ENCODE data around the gene ARHGEF38.
A peak's percentile ranks its signal among the peaks of the same experiment; 100 is the strongest.
"Not testable (repeated sequence)": the region's sequence is repeated elsewhere in the genome, so short reads cannot be mapped to it uniquely, and the experiment has no call there.

ARHGEF38 gene

DNA sequence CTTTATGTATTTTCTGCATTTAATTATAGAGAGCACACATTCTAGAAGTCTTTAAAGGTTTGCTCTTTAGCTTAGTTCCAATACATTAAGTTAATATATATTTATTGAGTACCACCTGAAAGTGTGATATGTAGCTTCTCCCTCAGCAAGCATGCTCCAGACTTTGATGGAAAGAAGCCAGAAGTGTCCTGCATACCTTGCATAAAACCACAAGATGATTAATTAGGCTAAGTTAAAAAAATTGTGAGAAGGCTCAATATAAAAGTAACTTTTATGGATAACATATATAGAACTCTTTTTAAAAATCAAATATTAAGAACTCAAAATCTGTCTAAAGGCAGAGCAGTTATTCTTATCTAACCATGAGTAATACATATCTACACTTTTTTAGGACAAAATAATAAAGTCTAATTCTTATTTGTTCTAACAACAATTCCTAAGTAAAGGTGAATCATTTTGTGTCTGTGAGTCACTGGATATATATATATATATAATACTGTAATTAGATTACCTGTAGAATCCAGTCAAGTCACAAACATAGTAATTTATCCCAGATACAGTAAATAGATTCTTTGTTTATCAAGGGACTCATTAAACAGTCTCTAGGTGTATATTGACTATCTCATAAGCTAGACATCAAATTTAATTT, 104.8 kb downstream of the ARHGEF38 start:
- DNase-seq (ENCODE audit: low spot score): no peak

DNA sequence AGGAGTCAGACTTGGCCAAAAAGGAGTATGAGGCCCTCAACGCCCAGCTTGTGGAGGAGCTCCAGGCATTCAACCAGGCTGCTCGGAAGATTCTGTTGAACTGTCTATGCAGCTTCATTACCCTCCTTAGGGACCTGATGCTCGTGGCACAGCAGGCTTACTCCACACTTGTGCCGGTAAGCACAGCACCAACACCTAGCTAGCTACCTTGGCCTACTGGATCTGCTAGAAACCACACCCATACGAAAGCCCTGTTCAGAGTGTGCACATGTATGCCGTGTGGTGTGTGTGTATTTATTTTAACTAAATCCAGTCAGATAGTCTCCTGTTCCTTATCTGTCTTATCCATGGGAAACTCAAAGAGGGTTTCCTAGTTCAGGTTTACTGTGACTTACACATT, 106.8 kb downstream of the ARHGEF38 start:
- DNase-seq (ENCODE audit: low spot score): no peak

DNA sequence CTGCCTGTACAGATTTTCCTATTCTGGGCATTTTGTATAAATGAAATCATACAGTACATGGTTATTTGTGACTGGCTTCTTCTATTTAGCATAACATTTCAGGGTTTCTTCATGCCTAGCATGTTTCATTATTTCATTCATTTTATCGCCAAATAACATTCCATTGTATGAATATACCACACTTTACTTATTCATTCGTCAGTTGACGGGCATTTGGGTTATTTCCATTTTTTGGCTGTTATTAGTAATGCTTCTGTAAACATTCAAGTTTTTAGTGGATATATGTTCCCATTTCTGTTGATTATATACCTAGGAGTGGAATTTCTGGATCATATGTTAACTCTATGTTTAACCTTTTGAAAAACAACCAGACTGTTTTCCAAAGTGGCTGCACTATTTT, 108.6 kb downstream of the ARHGEF38 start:
- no peak for DNase-seq (ENCODE audit: low spot score)

DNA sequence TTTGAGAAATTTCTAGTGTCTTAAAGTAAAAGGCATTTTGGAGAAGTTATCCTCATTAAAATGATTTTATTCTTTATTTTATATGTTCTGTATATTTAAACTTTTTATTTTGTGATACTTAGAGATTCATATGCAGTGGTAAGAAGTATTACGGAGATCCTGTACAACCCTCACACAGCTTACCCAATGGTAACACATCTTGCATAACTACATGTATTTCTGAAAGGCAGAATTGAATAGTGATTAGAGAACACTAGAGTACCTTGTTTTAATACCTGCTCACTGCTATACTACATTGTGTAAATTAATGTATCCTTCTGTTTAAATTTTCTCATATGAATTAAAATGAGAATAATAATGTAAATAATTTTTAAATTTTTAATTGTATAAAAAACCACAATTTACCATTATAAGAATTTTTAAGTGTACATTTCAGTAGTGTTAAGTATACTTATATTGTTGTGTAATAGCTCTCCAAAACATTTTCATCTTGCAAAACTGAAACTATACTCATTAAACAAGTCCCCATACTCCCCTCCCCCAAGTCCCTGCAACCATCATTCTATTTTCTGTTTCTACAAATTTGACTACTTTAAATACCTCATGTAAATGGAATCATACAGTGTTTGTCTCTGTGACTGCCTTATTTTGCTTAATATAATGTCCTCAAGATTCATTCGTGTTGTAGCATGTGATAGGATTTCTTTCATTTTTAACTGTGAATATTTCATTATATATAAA, 110.7 kb downstream of the ARHGEF38 start:
- DNase-seq (ENCODE audit: low spot score): no peak

DNA sequence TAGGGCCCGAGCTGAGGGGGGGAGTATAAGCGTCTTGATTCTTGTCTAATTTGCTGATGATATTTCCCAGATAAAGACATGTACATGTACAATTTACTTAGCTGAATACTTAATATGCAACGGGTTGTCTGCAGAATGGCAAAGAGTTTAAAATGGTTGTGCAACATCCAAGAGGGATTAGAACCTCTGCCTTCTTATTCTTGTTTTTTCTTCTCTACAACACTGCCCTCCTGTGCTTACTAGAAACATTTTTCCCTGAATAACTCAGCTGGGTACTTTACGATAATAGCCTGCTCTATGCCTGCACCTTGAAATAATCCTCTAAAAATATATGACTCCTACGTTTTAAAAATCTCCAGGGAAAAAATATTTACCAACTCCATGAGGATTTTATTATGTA, 114.3 kb downstream of the ARHGEF38 start:
- DNase-seq (ENCODE audit: low spot score): peak; percentile 16

DNA sequence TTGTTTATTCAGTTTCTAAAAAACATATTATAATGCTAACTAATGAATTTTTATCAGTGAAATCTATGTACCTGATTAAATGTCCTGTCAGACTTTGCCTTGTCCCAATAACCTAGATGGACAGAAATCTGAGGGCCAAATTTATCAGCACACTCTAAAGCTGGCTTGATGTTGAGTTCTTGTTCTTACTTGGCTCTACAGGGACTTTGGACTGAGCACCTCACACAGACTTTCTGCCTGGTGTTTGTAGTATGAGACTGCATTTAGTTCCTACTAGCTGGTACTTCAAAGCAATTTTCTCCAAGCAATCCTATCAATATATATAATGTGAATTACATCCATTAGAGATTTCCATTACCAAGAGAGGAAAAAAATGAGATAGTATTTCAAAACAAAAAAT, 118.3 kb downstream of the ARHGEF38 start:
- no peak for DNase-seq (ENCODE audit: low spot score)

DNA sequence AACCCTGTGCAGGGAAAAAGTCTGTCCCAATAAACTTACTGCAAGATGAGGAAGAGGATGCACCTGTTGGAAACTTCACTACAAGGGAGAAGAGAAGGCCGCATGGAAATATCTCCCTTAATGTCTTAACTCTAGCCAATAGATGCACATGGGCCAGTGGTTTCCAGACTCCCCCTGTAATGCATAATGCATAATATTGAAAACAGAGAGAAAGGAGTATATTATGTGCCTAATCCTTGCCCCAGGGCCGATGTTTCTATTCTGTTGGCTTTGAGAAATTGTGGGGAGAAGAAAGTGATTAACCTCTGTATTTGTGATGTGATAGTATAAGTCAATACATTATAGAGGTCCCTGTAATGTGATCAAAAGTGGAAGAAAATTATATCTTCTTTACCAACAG, 118.9 kb downstream of the ARHGEF38 start:
- DNase-seq (ENCODE audit: low spot score): no peak

DNA sequence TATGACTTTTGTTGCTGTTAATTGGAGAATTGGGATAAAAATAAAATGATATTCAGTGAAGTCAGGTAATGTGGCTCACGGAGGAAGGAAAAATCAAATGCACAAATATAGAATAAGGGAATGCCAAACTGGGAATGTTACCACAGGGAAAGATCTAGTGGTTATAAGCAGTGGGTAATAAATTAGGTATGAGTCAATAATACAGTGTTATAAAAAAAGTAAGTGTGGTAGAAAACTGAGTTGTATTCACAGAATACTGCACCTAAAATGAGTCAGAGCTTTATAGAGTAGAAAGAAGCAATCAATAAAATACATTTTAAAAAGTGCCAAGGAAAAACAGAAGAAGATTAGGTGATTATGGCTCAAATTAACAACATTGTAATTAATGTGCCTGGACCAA, 121.6 kb downstream of the ARHGEF38 start:
- no peak for DNase-seq (ENCODE audit: low spot score)

DNA sequence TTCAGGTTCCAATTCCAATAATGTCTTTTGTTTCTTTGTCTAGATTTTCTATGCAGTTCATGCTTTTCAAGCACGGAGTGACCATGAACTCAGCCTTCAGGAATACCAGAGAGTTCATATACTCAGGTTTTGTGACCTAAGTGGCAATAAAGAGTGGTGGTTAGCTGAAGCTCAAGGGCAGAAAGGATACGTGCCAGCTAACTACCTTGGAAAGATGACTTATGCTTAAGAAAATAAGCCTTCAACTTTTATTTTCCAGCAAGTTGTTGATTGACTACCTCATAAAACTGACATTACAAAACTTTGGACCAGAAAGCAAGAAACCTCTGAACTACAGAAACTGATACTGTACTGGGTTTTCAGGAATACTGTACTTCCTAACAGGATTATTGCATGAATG, 125.3 kb downstream of the ARHGEF38 start:
- DNase-seq (ENCODE audit: low spot score): no peak

DNA sequence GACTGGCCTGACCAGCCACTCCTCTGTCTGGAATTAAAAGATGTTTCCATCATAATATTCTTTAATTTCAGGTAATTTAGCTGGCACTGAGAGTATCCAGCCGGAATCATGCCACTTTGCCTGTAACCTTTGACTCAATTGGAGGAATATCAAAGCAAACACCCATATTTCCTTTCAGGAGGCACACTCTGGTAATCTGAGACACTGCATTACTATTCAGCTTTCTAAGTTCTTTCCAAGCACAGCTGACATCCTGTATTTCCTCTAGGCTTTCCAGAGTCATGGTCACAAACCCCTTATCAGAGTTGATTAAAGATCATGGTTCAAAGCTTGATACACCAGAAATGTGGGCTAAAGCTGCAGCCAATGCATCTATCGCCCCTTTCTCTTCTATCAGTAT, 126.8 kb downstream of the ARHGEF38 start:
- DNase-seq (ENCODE audit: low spot score): no peak

DNA sequence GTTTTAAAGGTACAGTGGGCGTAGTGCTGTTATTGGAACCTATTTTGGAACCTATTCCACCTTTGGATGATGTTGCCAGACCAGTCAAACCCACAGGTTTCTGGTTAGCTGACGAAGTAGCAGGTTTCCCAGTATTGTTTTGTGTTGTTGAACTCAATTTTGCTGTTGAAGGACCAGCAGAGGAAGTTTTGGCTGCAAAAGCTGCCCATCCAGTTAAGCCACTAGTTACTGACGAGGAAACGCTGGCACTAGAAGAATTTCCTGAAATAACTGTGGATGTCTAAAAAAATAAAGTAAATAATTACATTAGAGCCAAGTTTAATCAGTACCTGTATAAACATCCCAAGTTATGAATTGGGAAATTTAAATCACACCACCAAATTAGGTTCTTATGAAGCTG, 130.6 kb downstream of the ARHGEF38 start:
- no peak for DNase-seq (ENCODE audit: low spot score)

DNA sequence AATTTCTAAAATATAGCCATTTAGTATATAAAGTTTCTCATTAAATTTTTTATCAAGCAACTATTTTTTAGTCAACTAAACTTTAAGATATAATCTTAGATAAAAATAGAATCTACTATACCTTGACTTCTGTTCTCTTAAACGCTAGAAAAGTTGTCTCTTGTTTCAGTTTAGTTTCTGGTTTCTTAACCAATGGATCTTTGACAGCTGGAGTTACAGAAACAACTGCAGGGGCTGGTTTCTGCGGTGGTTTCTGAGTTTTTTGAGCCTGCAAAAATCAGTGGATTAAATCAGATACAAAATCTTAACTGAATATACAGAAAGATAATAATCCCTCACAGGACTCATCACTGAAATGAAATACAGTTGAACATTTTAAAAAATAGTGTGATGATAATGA, 134.2 kb downstream of the ARHGEF38 start:
- no peak for DNase-seq (ENCODE audit: low spot score)

DNA sequence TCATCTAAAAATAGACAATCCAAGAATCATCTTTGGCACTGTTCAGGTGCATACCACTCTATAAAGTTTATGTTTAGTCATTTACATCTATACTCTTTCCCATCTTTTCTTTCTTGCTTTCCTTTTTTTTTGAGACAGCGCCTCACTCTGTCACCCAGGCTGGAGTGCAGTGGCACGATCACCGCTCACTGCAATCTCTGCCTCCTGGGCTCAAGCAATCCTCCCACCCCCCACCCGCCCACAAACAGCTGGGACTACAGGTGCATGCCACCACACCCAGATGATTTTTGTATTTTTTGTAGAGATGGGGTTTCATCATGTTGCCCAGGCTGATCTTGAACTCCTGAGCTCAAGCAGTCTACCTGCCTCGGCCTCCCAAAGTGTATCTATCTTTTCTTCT, 142.4 kb downstream of the ARHGEF38 start:
- not testable (repeated sequence) for DNase-seq (ENCODE audit: low spot score)

DNA sequence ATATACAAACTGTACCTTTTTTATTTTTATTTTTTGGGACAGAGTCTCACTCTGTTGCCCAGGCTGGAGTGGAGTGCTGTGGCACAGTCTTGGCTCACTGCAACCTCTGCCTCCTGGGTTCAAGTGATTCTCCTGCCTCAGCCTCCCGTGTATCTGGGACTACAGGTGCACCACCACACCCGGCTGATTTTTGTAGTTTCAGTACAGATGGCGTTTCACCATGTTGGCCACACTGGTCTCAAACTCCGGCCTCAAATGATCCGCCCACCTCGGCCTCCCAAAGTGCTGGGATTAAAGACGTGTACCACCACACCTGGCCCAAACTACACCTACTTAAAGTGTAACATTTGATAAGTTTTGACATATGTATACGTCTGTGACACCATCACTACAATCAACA, 143.4 kb downstream of the ARHGEF38 start:
- DNase-seq (ENCODE audit: low spot score): not testable (repeated sequence)

DNA sequence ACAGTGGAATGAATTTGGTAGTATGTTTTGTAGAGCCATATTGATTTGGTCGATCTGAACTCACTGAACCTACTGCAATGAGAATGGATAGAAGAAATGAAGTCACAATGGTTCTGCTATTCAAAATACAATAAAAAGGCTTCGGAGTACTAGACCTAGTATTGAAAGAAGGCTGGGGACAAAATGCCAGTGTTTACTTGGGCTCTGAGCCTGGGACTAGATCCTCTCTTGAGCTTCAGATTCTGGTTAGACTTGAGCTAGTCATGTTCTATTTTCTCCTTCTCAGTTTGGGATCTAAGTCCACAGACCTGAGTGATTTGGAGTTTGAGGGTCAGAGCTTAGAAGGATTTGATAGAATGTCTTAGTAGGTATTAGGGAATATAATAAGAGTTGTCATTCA, 146.2 kb downstream of the ARHGEF38 start:
- no peak for DNase-seq (ENCODE audit: low spot score)

DNA sequence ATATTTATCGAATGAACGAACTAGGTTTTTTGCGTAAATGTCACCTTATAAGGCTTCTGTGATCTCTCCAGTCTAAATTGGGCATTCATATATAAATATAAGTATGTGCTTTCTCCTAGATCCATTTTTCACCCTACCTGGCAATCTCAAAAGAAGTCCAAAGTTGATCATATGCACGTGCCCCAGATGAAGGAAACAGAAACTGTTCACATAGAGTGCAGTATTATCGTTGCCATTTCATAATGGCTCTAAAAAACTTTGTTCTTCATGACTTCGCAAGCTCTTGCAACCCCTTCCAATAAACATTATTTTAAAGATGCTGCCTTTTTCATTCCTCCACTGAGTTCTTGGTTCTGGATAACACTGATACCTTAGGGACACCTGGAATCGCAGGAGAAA, 155.4 kb downstream of the ARHGEF38 start:
- no peak for DNase-seq (ENCODE audit: low spot score)

DNA sequence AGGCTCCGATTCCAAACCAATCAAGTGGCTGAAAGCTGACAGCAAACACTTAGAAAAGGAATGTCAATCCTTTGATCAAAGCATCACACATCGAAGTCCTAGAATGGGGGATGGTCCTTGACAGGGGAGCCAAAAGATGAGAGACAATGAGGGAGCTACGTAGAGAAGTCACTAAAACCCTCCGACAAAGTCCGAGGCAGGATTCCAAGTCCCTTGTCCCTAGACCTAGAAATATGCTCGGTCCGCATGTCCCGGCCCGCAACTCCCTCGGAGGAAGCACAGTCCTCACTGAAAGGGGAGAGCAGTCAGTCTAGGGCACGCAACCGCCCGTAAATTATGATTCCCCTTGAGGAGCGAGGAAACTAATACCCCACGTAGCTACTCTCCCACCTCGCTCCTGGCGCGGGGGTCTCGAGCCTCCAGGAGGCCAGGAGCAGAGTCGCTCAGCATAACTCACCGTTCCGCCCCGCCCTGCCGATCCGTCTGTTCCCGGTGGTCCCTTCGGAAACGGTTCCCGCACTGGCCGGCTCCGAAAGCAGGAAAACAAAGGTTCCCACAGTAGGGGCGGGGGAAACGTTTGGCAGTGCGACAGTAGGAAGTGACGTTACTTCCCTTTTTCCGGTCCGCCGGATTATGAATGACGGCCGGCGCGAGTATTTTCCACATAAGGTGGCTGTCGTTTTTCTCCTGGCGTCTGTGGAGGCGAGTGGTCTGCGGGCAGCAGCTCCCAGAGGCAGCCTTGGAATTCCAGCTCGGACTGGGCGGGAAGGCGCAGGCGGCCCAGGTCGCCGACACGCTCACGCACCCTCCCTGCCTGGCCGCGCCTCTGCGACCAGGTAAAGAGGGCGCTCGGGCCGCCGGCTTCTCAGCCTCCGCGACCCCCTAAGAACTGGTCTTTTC, 156.0 kb downstream of the ARHGEF38 start, which contains the start of the genes GSTCD and INTS12:
TSS of gene GSTCD (plus strand) at position 604 of the 900 bp plus-strand sequence. CDS start 8,830 bp downstream, outside the sequence.
TSS of gene INTS12 (minus strand) at position 509 of the 900 bp plus-strand sequence. CDS start 8,684 bp downstream, outside the sequence.
- DNase-seq (ENCODE audit: low spot score): peak; percentile 95

DNA sequence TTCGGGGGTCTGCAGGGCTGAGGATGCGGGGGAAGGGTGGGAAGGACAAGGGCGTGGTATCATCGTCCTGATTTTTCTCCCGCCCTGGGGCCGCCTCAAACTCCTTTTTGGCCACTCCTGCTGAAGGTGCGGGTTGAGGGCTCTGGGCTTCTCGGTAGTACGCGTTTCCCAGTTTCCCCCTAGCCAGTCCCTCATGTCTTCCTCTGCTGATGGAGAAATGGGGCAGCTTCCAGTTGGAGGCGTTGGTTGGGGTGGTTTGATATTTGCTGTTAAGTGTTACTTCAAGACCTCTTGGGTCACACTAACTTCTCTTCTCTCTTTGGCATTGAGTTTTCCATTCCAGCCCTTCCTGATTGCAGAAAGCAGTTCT, 156.6 kb downstream of the ARHGEF38 start:
- DNase-seq (ENCODE audit: low spot score): no peak

DNA sequence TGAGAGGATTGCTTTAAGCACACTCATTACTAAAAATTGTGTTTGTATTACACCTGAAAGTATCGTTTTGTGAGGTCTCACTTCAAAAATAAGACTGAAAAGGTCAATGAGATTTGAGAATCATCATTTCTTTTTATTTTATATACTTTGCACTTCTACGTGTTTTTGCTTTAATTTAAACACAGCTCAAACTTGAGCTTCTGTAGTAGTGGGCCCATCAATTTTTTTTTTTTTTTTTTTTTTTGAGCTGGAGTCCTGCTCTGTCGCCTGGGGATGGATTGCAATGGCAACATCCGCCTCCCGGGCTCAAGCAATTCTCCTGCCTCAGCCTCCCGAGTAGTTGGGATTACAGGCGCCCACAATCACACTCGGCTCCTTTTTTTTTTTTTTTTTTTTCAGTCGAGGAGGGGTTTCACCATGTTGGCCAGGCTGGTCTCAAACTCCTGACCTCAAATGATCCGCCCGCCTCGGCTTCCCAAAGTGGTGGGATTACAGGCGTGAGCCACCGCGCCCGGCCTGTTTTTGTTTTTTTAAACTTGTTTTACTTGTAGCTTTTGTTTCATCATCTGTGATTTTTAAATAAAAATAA, 157.7 kb downstream of the ARHGEF38 start:
- DNase-seq (ENCODE audit: low spot score): no peak

DNA sequence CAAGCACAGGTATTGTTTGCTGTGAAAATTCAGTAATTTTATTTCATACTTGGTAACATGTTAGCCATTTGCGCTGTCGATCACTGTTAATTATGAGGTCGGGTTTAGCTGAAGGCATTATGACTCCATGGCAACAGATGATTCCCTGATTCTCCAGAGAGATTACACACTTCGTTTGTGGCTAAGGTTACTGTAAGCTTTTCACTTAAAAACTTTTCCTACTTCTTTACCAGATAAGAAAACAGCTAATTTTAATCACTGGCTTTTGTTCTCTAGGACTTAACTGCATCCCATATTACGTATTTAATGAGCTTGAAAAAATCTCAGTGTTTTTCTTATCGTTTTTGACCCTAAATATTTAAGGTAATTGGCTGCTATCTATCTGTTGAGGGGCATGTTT, 158.3 kb downstream of the ARHGEF38 start:
- DNase-seq (ENCODE audit: low spot score): no peak

DNA sequence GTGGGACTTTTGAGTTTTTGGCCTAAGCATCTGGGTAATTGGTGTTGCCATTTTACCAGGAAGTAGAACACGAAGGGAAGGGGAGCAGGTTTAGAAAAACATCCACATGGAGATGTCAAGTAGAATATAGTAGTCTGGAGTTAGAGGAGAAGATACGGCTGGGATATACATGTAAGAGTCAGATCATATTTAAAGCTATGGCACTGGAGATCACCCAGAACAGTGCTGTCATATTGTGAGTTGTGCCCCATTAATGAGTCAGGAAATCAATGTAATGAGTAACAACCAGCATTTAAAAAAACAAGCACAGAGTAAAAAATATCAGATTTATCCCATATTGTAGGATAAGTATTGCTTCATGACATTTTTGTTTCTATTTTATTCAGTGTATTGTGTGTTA, 160.3 kb downstream of the ARHGEF38 start:
- no peak for DNase-seq (ENCODE audit: low spot score)

DNA sequence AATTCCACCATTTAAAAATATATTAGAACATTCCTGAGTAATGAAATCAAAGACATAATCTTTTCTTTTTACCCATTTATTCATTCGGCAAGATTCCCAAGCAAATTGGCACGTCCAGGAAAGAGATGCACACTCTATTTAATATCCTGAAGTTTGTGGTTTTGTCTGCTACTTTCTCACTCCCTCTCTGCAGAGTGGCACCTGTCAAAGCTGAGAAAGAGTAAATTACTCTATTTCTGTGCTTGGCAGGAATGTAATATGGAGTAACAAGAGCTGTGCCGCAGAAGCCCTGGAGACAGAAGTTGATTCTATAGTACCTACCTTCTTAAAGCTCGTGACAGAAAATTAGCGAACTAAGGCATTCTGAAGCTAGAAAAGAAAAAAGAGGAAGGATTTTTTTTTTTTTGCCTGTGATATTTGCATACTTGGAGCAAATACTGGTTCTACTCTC, 161.7 kb downstream of the ARHGEF38 start:
- no peak for DNase-seq (ENCODE audit: low spot score)

Data from AG20443 (cell line).